Measurements from ENCODE around the gene CPED1.

DNA sequence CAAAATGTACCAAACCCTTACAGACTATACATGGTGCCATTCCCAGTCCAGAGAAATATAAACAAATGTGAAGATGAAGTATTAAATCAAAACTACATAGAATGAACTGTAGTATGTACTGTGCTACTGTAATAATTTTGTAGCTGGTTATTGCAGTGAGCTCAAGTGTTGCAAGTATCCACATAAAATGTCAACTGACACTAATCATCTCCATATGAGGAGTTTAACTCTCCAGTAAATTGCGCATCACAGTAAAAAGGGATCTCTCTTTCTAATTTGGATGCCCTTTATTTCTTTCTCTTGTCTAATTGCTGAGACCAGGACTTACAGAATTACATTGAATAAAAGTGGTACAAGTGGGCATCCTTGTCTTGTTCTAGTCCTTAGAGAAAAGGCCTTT is 165.5 kb downstream of the CPED1 start:
- TF ChIP-seq, protein P1, sequence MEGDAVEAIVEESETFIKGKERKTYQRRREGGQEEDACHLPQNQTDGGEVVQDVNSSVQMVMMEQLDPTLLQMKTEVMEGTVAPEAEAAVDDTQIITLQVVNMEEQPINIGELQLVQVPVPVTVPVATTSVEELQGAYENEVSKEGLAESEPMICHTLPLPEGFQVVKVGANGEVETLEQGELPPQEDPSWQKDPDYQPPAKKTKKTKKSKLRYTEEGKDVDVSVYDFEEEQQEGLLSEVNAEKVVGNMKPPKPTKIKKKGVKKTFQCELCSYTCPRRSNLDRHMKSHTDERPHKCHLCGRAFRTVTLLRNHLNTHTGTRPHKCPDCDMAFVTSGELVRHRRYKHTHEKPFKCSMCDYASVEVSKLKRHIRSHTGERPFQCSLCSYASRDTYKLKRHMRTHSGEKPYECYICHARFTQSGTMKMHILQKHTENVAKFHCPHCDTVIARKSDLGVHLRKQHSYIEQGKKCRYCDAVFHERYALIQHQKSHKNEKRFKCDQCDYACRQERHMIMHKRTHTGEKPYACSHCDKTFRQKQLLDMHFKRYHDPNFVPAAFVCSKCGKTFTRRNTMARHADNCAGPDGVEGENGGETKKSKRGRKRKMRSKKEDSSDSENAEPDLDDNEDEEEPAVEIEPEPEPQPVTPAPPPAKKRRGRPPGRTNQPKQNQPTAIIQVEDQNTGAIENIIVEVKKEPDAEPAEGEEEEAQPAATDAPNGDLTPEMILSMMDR (IDR thresholded peaks at IDR 0.05): no peak
- TF ChIP-seq POLR2A (IDR thresholded peaks at IDR 0.05): no peak
